HEK293 (cell line): ENCODE results near the gene SCFD2.

Experiments
- CTCF ChIA-PET: fragments of 350-600 bp; formaldehyde crosslinking; extraction: SDS; loops from one replicate; lab custom pipeline; 2021; ENCODE audit warnings: antibody characterized with exemption; lab: Yijun Ruan, JAX
- POLR2A ChIA-PET: fragments of 300-600 bp; formaldehyde crosslinking; extraction: SDS; loops from one replicate; lab custom pipeline; 2020; ENCODE audit warnings: antibody characterized with exemption, inconsistent platforms; lab: Yijun Ruan, JAX
- H3K27ac ChIP-seq: fragments of 200-500 bp; sonication (Bioruptor generic); 2 replicates; pipeline ENCODE4 v1.5.1; 2014; ENCODE audit warnings: low read depth, low read length, control low read depth, inconsistent platforms; ENCODE audit errors: extremely low read depth
- H3K36me3 ChIP-seq, 2 experiments: fragments of 200-500 bp in 1 of 2; sonication (Bioruptor generic) in 1 of 2; 1 replicate in 1 of 2; 2 replicates in 1 of 2; pipeline ENCODE4 v1.5.1; 2014 to 2017; ENCODE audit warnings: inconsistent platforms in 2 of 2, low read length in 2 of 2; ENCODE audit not compliant: control insufficient read depth in 2 of 2, insufficient read depth in 1 of 2
- H3K4me1 ChIP-seq: fragments of 200-500 bp; sonication (Bioruptor generic); 2 replicates; pipeline ENCODE4 v1.5.1; 2014; ENCODE audit warnings: mild to moderate bottlenecking, low read length, inconsistent platforms; ENCODE audit not compliant: control insufficient read depth, insufficient read depth
- H3K4me3 ChIP-seq: 2 replicates; pipeline ENCODE4 v1.5.1; 2011; ENCODE audit warnings: low read depth, mild to moderate bottlenecking, control low read depth, low read length, moderate library complexity
- H3K9me3 ChIP-seq: fragments of 200-500 bp; sonication (Bioruptor generic); 2 replicates; pipeline ENCODE4 v1.5.1; 2014; ENCODE audit warnings: low read depth, low read length, inconsistent platforms; ENCODE audit not compliant: control insufficient read depth, insufficient read depth
- BCL11B ChIP-seq: fragments of 450-650 bp; formaldehyde crosslinking; IDR thresholded peaks from 2 replicates; pipeline ENCODE4 v1.5.1; 2016; ENCODE audit warnings: low read depth, missing biosample characterization, missing genetic modification characterization
- GLIS1 ChIP-seq: fragments of 450-650 bp; formaldehyde crosslinking; IDR thresholded peaks from 2 replicates; pipeline ENCODE4 v1.5.1; 2016; ENCODE audit warnings: missing biosample characterization, missing genetic modification characterization
- PRDM10 ChIP-seq: fragments of 450-650 bp; formaldehyde crosslinking; IDR thresholded peaks from 2 replicates; pipeline ENCODE4 v1.5.1; 2016; ENCODE audit warnings: missing biosample characterization, missing genetic modification characterization
- RBAK ChIP-seq: fragments of 450-650 bp; formaldehyde crosslinking; IDR thresholded peaks from 2 replicates; pipeline ENCODE4 v1.5.1; 2016; ENCODE audit warnings: missing biosample characterization, missing genetic modification characterization
- SP2 ChIP-seq: fragments of 450-650 bp; formaldehyde crosslinking; IDR thresholded peaks from 2 replicates; pipeline ENCODE4 v1.5.1; 2016; ENCODE audit warnings: missing biosample characterization, missing genetic modification characterization
- ZBTB1 ChIP-seq: fragments of 450-650 bp; formaldehyde crosslinking; IDR thresholded peaks from 2 replicates; pipeline ENCODE4 v1.5.1; 2016; ENCODE audit warnings: missing biosample characterization, missing genetic modification characterization
- ZFP69B ChIP-seq: fragments of 450-650 bp; formaldehyde crosslinking; IDR thresholded peaks from 2 replicates; pipeline ENCODE4 v1.5.1; 2016; ENCODE audit warnings: missing biosample characterization, missing genetic modification characterization
- ZNF10 ChIP-seq: fragments of 450-650 bp; formaldehyde crosslinking; IDR thresholded peaks from 2 replicates; pipeline ENCODE4 v1.5.1; 2017; ENCODE audit warnings: missing biosample characterization, missing genetic modification characterization
- ZNF175 ChIP-seq: fragments of 450-650 bp; formaldehyde crosslinking; IDR thresholded peaks from 2 replicates; pipeline ENCODE4 v1.5.1; 2016; ENCODE audit warnings: missing biosample characterization, missing genetic modification characterization
- ZNF23 ChIP-seq: fragments of 450-650 bp; formaldehyde crosslinking; IDR thresholded peaks from 2 replicates; pipeline ENCODE4 v1.5.1; 2016; ENCODE audit warnings: missing biosample characterization, missing genetic modification characterization, borderline replicate concordance
- ZNF341 ChIP-seq: fragments of 450-650 bp; formaldehyde crosslinking; IDR thresholded peaks from 2 replicates; pipeline ENCODE4; 2016; ENCODE audit warnings: low read depth, missing biosample characterization, missing genetic modification characterization
- ZNF37A ChIP-seq: fragments of 450-650 bp; IDR thresholded peaks from 2 replicates; pipeline ENCODE4 v1.5.1; 2018; ENCODE audit warnings: missing biosample characterization, missing genetic modification characterization
- ZNF404 ChIP-seq: fragments of 450-650 bp; formaldehyde crosslinking; IDR thresholded peaks from 2 replicates; pipeline ENCODE4 v1.5.1; 2017; ENCODE audit warnings: missing biosample characterization, missing genetic modification characterization
- ZNF473 ChIP-seq: fragments of 450-650 bp; formaldehyde crosslinking; IDR thresholded peaks from 2 replicates; pipeline ENCODE4 v1.5.1; 2017; ENCODE audit warnings: missing biosample characterization, missing genetic modification characterization
- ZNF548 ChIP-seq: fragments of 450-650 bp; formaldehyde crosslinking; IDR thresholded peaks from 2 replicates; pipeline ENCODE4 v1.5.1; 2016; ENCODE audit warnings: missing biosample characterization, missing genetic modification characterization
- ZNF560 ChIP-seq: fragments of 450-650 bp; formaldehyde crosslinking; IDR thresholded peaks from 2 replicates; pipeline ENCODE4 v1.5.1; 2017; ENCODE audit warnings: missing biosample characterization, missing genetic modification characterization, borderline replicate concordance
- ZNF571 ChIP-seq: fragments of 450-650 bp; formaldehyde crosslinking; IDR thresholded peaks from 2 replicates; pipeline ENCODE4 v1.5.0; 2017; ENCODE audit warnings: missing biosample characterization, missing genetic modification characterization
- ZNF626 ChIP-seq: fragments of 450-650 bp; sonication (Bioruptor Pico); formaldehyde crosslinking; IDR thresholded peaks from 2 replicates; pipeline ENCODE4 v1.5.1; 2018; ENCODE audit warnings: missing biosample characterization, missing genetic modification characterization, inconsistent platforms
- ZNF670 ChIP-seq: fragments of 450-650 bp; formaldehyde crosslinking; IDR thresholded peaks from 2 replicates; pipeline ENCODE4 v1.5.1; 2016; ENCODE audit warnings: missing biosample characterization, missing genetic modification characterization, low read depth
- ZNF792 ChIP-seq: fragments of 450-650 bp; formaldehyde crosslinking; IDR thresholded peaks from 2 replicates; pipeline ENCODE4 v1.5.1; 2016; ENCODE audit warnings: missing biosample characterization, missing genetic modification characterization
- TF ChIP-seq, protein P1 (sequence below): fragments of 450-650 bp; formaldehyde crosslinking; IDR thresholded peaks from 2 replicates; pipeline ENCODE4 v1.5.1; 2017; ENCODE audit warnings: missing biosample characterization, missing genetic modification characterization
- TF ChIP-seq, protein P2 (sequence below): fragments of 450-650 bp; formaldehyde crosslinking; optimal IDR thresholded peaks from 2 replicates; pipeline ENCODE3; 2016; ENCODE audit warnings: missing biosample characterization, mild to moderate bottlenecking, missing genetic modification characterization
- TF ChIP-seq, protein P3 (sequence below): fragments of 450-650 bp; formaldehyde crosslinking; IDR thresholded peaks from 2 replicates; pipeline ENCODE4 v1.5.0; 2017; ENCODE audit warnings: missing biosample characterization, missing genetic modification characterization, borderline replicate concordance
- TF ChIP-seq, protein P4 (sequence below): fragments of 450-650 bp; formaldehyde crosslinking; IDR thresholded peaks from 2 replicates; pipeline ENCODE4 v1.5.1; 2016; ENCODE audit warnings: missing biosample characterization, missing genetic modification characterization

The SCFD2 gene

DNA sequence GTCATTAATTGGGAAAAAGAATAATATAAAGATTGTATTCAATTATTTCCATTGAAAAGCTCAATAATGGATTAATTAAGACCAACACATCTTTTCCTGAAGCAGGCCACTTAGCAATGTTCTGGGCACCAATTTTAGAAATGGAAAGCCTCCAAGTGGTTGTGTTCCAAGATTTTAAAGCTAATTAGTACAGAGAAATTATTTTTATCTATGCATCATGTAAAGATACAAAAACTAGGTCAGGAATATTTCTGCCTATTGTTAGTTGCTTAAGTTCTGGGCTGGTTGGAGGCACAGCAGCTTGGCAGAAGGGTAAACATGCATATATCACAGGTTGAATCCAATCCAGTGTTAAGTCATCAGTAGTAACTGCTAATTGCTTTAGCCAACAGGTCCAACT, 401.9 kb downstream of the SCFD2 start:
- H3K27ac ChIP-seq: no peak overlapping the region
- no peak overlapping the region for H3K4me3 ChIP-seq
- ChIA-PET POLR2A (no interaction called here), CTCF (interaction anchor here (1.0 kb wide), 1 partner anchor 19 kb away, joined by 3 read pairs; no protein-coding TSS in a partner anchor)
- no peaks in the 10 kb centered on the region for H3K4me1 ChIP-seq
- H3K9me3 ChIP-seq: no peaks in the 10 kb centered on the region
- TF ChIP-seq ZNF23 (tag by site-specific recombination) (no peak), RBAK (tag by site-specific recombination) (no peak), ZNF37A (no peak), SP2 (tag by site-specific recombination) (no peak), BCL11B (tag by site-specific recombination) (no peak), ZNF175 (tag by site-specific recombination) (no peak), ZNF548 (no peak), ZNF626 (no peak), ZNF341 (tag by site-specific recombination) (no peak), ZNF670 (no peak), ZNF571 (tag by site-specific recombination) (no peak), ZNF473 (tag by site-specific recombination) (no peak), ZNF560 (no peak), PRDM10 (tag by site-specific recombination) (no peak)
- TF ChIP-seq, protein P1, sequence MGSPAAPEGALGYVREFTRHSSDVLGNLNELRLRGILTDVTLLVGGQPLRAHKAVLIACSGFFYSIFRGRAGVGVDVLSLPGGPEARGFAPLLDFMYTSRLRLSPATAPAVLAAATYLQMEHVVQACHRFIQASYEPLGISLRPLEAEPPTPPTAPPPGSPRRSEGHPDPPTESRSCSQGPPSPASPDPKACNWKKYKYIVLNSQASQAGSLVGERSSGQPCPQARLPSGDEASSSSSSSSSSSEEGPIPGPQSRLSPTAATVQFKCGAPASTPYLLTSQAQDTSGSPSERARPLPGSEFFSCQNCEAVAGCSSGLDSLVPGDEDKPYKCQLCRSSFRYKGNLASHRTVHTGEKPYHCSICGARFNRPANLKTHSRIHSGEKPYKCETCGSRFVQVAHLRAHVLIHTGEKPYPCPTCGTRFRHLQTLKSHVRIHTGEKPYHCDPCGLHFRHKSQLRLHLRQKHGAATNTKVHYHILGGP: no peak
- TF ChIP-seq, protein P2, sequence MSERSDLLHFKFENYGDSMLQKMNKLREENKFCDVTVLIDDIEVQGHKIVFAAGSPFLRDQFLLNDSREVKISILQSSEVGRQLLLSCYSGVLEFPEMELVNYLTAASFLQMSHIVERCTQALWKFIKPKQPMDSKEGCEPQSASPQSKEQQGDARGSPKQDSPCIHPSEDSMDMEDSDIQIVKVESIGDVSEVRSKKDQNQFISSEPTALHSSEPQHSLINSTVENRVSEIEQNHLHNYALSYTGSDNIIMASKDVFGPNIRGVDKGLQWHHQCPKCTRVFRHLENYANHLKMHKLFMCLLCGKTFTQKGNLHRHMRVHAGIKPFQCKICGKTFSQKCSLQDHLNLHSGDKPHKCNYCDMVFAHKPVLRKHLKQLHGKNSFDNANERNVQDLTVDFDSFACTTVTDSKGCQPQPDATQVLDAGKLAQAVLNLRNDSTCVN (tag by site-specific recombination): no peak
- H3K36me3 ChIP-seq: no peaks in the 10 kb centered on the region

- ChIA-PET CTCF (interaction anchor here (0.5 kb wide), 1 partner anchor 52 kb away, joined by 3 read pairs; no protein-coding TSS in a partner anchor), POLR2A (no interaction called here)
- Histone ChIP-seq H3K9me3 (no peaks in the 10 kb centered on the region), H3K4me1 (no peaks in the 10 kb centered on the region), H3K4me3 (no peak overlapping the region), H3K27ac (no peak overlapping the region), H3K36me3 (no peaks in the 10 kb centered on the region)
- TF ChIP-seq GLIS1 (no peak), ZNF792 (tag by site-specific recombination) (no peak), ZFP69B (tag by site-specific recombination) (no peak), ZNF404 (tag by site-specific recombination) (no peak), ZBTB1 (tag by site-specific recombination) (no peak), ZNF10 (tag by site-specific recombination) (no peak)
- TF ChIP-seq, protein P3, sequence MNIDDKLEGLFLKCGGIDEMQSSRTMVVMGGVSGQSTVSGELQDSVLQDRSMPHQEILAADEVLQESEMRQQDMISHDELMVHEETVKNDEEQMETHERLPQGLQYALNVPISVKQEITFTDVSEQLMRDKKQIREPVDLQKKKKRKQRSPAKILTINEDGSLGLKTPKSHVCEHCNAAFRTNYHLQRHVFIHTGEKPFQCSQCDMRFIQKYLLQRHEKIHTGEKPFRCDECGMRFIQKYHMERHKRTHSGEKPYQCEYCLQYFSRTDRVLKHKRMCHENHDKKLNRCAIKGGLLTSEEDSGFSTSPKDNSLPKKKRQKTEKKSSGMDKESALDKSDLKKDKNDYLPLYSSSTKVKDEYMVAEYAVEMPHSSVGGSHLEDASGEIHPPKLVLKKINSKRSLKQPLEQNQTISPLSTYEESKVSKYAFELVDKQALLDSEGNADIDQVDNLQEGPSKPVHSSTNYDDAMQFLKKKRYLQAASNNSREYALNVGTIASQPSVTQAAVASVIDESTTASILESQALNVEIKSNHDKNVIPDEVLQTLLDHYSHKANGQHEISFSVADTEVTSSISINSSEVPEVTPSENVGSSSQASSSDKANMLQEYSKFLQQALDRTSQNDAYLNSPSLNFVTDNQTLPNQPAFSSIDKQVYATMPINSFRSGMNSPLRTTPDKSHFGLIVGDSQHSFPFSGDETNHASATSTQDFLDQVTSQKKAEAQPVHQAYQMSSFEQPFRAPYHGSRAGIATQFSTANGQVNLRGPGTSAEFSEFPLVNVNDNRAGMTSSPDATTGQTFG (tag by site-specific recombination): no peak
- TF ChIP-seq, protein P4, sequence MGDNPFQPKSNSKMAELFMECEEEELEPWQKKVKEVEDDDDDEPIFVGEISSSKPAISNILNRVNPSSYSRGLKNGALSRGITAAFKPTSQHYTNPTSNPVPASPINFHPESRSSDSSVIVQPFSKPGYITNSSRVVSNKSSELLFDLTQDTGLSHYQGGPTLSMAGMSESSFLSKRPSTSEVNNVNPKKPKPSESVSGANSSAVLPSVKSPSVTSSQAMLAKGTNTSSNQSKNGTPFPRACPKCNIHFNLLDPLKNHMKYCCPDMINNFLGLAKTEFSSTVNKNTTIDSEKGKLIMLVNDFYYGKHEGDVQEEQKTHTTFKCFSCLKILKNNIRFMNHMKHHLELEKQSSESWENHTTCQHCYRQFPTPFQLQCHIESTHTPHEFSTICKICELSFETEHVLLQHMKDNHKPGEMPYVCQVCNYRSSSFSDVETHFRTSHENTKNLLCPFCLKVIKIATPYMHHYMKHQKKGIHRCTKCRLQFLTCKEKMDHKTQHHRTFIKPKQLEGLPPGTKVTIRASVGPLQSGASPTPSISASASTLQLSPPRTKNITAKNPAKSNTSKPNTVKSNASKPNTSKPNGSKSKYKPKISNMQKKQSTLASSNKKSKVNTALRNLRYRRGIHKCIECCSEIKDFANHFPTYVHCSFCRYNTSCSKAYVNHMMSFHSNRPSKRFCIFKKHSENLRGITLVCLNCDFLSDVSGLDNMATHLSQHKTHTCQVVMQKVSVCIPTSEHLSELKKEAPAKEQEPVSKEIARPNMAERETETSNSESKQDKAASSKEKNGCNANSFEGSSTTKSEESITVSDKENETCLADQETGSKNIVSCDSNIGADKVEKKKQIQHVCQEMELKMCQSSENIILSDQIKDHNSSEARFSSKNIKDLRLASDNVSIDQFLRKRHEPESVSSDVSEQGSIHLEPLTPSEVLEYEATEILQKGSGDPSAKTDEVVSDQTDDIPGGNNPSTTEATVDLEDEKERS (tag by site-specific recombination): no peak
- TF ChIP-seq, all 188 proteins: peak for 0
Measured at GRCh38 chr4:52962721-52963120, 403.1 kb downstream of the SCFD2 start.
